ENCODE measurements around the gene APOL4.

- no peak for TF ChIP-seq SUZ12 (IDR thresholded peaks at IDR 0.05; ENCODE audit: extremely low read depth, insufficient read depth, insufficient read length)
- TF ChIP-seq ZNF274 (IDR thresholded peaks at IDR 0.05; ENCODE audit: low read depth, low read length) = no peak
- TF ChIP-seq YY1 (IDR thresholded peaks at IDR 0.05; ENCODE audit: insufficient read depth, insufficient read length) = no peak
These were observed 34.0 kb upstream of the APOL4 start for GRCh38 chr22:36235585-36235984.
